ENCODE measurements around the gene DRC3. TPM values are rescaled to one million over a fixed set of nuclear protein-coding genes. Genes with fewer than 3 reads are reported as not detected.

The DRC3 gene
- total and polyA plus RNA-seq, 2 donors (not counting 3 experiments of a cell fraction or from before 2014, with no cell fraction given), result 1.6 to 2.9 TPM

- TF ChIP-seq MAX (IDR thresholded peaks at IDR 0.05; ENCODE audit: insufficient read depth, insufficient read length) (no peak), EZH2 (IDR thresholded peaks at IDR 0.05; ENCODE audit: borderline replicate concordance, low read depth, low read length, severe bottlenecking) (no peak), GATA2 (IDR thresholded peaks at IDR 0.05; ENCODE audit: insufficient read depth, insufficient read length, low read depth, low read length) (no peak), MYC (IDR thresholded peaks at IDR 0.05; ENCODE audit: low read depth, low read length) (no peak), JUN (IDR thresholded peaks at IDR 0.05; ENCODE audit: borderline replicate concordance, insufficient read depth, insufficient read length, low read depth) (no peak), POLR2AphosphoS5 (IDR thresholded peaks at IDR 0.05; ENCODE audit: insufficient read depth, low read depth, low read length) (no peak), CTCF (IDR thresholded peaks at IDR 0.05; ENCODE audit: extremely low read depth in 1 of 2, insufficient read depth in 1 of 2, low read depth in 1 of 2, low read length in 2 of 2) (no peak), POLR2A (IDR thresholded peaks at IDR 0.05; ENCODE audit: low read depth, low read length) (no peak), FOS (IDR thresholded peaks at IDR 0.05; ENCODE audit: borderline replicate concordance, insufficient read depth, low read length) (no peak)
- CTCF ChIA-PET, result interaction anchor here (0.6 to 1.0 kb wide), 2 partner anchors 66 to 140 kb away, joined by 3 to 4 read pairs; no protein-coding TSS in a partner anchor
- Histone ChIP-seq H2AFZ (ENCODE audit: low read depth, low read length) (no peak overlapping the region), H3K27me3 (ENCODE audit: control insufficient read depth in 2 of 2, insufficient read depth in 2 of 2, low read length in 2 of 2) (no peaks in the 10 kb centered on the region), H3K4me1 (ENCODE audit: control insufficient read depth, extremely low read depth, insufficient read depth, low read length) (peaks cover 20% of the 10 kb centered on the region), H4K20me1 (replicated peaks; ENCODE audit: control insufficient read depth, extremely low read depth, insufficient read depth, low read length) (no peaks in the 10 kb centered on the region), H3K9me3 (replicated peaks; ENCODE audit: control insufficient read depth, insufficient read depth, low read length) (no peaks in the 10 kb centered on the region), H3K79me2 (ENCODE audit: control insufficient read depth, insufficient read depth, low read length) (peaks cover 12% of the 10 kb centered on the region), H3K27ac (ENCODE audit: insufficient read depth, low read depth, low read length) (no peak overlapping the region), H3K9ac (replicated peaks; ENCODE audit: extremely low read depth, insufficient read depth, low read length) (no peak overlapping the region), H3K4me3 (replicated peaks in 1 of 3; ENCODE audit: insufficient read depth in 1 of 3, low read depth in 1 of 3, low read length in 3 of 3) (no peak overlapping the region), H3K9me1 (replicated peaks; ENCODE audit: control insufficient read depth, extremely low read depth, insufficient read depth, low read length) (no peaks in the 10 kb centered on the region), H3K36me3 (ENCODE audit: control insufficient read depth in 2 of 2, extremely low read depth in 1 of 2, insufficient read depth in 2 of 2, low read length in 2 of 2) (peaks cover 0 to 2% of the 10 kb centered on the region in 2 experiments), H3K4me2 (ENCODE audit: insufficient read depth, low read length) (no peak overlapping the region)
- no peak for DNase-seq (ENCODE audit: low read depth, low spot score)
- POLR2A ChIA-PET, result no interaction called here
- FAIRE-seq, result no peak
- intact Hi-C loops (cut with micrococcal nuclease) (no loop called here), dilution Hi-C loops (cut with MboI; ENCODE audit: extremely low pct_ligation_motif_present, low sequenced_read_pairs) (loop anchor here (25.0 kb wide), 1 partner anchor 154 kb away; no protein-coding TSS in a partner anchor)
- BruUV-seq (replicated peaks), result no TSS peak
These were observed 69.1 kb downstream of the DRC3 start for GRCh38 chr17:18041776-18042175.
